Measurements from ENCODE around the gene RAB11FIP4.
"Not testable (repeated sequence)": the region's sequence is repeated elsewhere in the genome, so short reads cannot be mapped to it uniquely, and the experiment has no call there.

RAB11FIP4 gene

DNA sequence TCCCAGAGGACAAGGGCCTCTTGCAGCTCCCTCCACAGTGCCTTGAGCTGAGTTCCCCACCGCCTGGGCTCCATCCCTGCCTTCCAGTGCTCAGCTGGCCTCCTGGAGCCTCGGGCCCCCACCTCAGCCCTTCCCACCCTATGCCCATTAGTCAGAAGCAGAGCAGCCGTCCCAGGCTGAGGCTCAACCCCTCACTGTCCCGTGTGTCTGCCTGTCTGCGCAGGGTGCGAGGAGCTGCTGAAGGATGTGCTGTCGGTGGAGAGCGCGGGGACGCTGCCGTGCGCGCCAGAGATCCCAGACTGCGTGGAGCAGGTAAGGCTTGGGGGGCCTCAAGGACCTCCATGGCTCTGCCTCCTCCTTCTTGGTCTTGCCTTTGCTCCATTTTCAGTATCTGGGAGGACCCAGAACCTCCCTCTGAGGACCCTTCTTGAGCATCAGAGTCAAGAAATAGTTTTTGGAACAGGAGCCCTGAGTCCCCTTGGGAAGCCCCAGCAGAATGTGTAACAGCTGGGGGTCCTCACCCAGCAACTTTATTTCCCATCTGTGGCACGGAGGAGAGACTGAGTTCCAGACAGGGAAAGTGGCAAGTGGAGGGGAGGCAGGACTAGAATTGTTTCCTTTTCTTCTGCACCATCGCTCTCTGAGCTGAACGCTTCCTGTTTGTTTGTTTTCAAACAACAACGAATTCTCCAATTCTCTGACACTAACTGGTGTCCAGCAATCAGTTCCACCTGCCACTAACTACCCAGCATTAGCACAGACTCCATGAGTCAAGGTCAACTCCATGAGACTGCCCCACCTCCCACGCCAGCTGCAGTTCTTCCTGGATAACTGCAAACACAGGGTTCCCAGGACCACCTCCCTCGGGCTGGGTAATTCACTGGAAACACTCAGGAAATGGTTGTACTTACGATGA, 42.6 kb downstream of the RAB11FIP4 start:
- DNase-seq, result no peak

DNA sequence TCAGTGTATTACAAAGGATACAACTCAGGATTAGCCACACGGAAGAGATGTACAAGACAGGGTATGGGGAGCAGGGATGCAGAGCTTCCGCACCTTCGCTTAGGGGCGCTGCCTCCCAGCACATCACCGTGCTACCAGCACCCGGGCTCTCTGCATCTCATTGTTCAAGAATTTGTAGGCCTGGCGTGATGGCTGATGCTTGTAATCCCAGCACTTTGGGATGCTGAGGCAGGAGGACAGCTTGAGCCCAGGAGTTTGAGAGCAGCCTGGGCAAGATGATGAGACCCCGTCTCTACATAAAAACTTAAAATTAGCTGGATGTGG, 43.2 kb downstream of the RAB11FIP4 start:
- DNase-seq, result no peak

DNA sequence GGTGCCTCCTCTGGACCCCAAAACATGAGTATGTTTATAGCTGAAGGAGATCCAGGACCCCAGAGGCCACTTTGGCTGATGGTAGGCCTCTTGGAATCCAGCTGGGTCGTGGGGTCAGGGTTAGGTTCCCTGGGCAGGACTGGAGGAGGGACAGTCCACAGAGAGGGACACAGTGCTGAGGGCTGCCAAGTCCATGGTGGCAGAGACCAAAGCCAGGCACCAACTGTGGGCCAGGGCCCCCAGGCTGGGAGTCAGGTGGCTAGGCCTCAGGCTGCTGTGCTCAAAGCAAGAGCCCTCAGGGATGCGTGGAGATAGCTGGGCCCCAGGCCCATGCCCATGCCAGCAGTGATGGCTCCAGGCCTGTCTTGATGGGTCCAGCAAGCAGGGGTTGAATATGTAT, 44.1 kb downstream of the RAB11FIP4 start:
- DNase-seq, result no peak

DNA sequence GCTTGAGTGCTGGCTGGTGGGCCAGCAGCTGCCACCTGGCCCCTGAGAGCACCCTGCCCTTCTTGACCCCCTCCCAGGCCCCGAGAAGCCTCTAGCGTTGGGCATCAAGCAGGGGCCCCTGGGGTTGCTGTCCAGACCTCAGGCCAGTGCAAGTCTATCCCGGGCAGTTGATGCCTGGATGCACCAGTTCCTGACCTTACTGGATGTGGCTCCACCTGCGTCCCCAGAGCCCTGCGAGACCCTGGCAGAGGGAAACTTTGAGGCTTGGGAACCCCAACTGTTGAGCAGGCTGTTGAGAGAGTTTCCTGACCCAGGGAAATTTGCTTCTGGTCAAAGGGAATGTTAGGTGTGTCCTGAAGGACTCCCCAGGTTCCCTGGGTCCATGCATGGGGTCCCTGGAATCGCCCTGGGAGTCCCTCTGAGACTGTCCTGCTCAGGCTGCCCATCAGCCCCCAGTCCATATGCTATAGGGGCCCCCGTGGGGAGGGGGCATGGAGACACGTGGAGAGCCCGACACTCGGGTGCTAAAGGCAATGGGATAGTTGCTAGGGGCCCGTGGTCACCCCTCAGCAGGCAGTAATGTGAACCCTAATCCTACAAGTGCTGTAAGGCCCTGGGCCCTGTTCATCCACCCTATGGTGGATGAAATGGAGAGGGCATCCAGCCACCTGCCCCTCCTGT, 46.4 kb downstream of the RAB11FIP4 start:
- DNase-seq, result no peak

DNA sequence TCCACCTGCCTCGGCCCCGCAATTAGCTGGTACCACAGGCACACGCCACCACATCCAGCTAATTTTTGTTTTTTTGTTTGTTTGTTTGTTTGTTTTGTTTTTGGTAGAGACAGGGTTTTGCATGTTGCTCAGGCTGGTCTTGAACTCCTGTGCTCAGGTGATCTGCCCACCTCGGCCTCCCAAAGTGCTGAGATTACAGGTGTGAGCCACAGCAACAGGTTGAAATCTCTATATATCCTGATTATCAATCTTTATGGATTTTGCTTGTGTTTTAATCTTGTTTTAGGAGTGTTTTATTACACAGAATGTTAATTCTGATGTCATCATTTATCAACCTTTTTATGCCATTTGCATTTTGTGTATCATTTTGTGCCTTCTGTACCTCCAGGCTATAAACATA, 48.2 kb downstream of the RAB11FIP4 start:
- no peak for DNase-seq

DNA sequence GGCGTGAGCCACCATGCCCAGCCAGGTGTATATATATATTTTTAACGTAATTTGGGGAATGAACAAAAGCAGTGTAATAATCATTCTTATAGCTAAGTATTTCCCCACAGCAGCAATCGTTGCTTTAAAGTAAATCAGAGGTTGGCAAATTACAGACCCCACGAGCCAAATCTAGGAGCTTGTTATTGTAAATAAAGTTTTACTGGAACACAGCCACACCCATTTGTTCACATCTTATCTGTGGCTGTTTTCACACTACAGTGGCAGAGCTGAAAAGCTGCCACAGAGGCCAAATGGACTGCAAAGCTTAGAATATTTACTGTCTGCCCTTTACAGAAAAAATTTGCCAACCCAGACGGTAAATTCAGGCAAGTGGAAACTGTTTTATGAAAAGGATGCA, 50.8 kb downstream of the RAB11FIP4 start:
- DNase-seq, result no peak

DNA sequence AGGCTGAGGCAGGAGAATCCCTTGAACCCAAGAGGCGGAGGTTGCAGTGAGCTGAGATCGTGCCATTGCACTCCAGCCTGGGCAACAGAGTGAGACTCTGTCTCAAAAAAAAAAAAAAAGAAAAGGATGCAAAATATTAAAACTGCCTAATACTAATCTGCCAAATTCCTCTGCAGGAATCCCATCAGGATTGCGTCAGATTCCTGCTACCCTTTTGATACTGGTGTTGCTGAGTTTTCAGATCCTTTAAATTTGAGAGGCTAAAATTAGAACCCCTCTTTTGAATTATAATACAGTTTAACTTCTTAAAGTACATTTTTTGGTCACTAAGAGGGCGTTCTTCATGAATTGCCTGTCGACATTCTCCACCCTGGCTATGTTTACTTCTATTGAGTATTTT, 51.4 kb downstream of the RAB11FIP4 start:
- DNase-seq, result not testable (repeated sequence)

DNA sequence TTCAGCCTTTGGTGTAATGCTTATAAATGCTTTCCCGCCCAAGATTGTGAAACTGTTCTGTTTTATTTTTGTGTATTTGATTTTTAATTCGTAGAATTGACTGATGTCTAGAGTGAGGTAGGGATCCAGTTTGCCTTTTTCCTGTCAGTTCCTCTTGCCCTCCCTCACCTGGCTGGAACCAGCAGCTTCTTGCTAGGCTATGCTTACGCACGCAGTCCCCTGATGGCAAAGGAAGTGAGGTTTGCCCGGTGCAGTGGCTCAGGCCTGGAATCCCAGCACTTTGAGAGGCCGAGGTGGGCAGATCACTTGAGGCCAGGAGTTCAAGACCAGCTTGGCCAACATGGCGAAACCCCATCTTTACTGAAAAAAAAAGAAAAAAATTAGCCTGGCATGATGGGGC, 51.9 kb downstream of the RAB11FIP4 start:
- no peak for DNase-seq

DNA sequence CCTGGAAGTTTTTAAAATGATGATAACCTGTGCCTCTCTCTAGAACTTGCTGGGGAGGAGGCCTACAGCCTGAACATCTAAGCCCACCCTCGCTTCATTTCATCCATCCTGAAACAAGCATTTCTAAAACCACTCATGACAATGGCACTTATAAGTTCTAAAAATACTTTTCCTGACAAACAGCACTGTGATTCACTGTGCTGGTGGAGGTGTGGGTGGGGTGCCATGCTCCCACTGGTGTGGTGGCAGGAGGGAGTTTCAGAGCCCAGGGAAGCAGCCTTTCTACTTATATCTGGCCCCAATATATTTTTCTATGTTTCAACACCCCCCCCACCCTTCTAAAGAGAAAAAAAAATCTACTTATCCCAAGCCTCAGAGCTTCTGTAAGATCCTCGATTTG, 52.6 kb downstream of the RAB11FIP4 start:
- DNase-seq, result no peak

DNA sequence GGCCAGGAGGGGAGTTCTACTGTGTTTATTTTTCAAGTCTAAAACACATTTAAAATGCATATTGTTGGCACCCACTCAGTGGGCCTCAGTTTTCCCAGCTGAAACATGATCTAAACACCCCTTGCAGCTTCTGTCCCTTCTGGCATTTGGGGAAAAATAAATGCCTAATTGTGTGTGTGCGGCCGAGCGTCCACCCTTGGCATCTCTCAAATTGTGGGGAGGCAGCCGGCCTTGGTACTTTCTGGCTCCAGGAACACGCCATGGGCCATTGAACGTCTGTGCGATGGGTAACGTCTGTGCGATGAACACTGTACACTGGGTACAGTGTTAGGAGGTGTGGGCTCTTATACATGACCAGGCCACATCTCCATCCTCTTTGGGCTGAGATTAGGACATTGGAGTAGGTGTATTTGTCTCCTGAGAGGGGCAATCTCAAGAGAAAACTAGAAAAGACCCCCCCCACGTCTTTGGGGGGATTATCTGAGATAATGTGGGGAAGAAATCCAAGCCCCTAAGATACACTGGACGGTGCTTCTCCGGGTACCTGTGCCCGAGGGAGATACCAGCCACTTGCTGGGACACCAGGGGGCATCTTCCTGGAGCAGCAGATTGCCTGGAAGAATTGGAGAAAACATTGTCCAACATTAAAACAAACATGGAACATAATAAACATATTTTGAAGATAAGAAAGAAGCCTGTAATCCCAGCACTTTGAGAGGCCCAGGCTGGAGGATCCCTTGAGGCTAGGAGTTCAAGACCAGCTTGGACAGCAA, 54.9 kb downstream of the RAB11FIP4 start:
- no peak for DNase-seq

DNA sequence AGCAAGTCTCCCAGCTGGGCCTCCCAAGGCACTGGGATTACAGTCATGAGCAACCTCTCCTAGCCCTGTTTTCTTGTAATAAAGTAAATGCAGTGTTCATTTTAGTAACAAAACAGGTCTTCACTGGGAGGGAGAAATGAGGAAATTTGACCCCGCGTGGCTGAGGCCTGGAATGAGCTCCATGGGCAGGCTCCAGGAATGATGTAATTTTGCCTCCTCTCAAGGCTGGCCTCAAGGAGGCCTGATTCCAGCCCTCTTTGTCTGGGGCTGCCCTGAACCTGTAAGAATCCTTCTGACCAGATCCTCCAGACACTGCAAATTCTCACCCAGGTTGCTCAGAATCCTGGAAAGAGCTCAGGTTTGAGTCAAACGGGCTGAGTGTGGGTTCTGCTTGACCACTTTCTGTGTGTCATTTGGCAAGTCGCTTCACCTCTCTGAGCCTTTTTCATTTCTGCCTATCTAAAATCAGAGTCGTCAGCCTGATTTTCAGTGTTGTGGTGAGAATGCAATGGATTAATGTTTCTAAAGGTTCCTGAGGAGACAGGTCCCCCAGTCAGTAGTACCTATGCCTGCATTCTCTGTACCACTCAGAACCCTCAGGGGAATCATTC, 57.1 kb downstream of the RAB11FIP4 start:
- DNase-seq, result no peak

DNA sequence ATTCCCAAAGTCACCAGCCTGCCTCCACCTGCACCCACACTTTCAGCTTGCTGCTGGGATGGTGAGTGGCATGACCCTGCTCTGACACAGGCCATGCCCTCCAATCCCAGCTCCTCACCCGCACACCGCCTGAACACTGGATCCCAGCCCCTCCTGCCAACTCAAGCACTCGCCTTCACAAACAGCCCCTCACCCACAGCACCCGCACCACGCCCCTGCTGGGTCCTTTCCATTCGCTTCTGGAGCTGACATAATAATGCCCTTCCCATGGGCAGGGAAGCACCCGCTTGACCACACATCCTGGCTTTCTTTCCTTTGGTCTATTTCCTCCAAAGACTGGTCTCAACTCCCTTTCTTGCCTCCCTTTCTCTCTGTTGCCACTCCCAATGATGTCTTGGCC, 57.6 kb downstream of the RAB11FIP4 start:
- no peak for DNase-seq

DNA sequence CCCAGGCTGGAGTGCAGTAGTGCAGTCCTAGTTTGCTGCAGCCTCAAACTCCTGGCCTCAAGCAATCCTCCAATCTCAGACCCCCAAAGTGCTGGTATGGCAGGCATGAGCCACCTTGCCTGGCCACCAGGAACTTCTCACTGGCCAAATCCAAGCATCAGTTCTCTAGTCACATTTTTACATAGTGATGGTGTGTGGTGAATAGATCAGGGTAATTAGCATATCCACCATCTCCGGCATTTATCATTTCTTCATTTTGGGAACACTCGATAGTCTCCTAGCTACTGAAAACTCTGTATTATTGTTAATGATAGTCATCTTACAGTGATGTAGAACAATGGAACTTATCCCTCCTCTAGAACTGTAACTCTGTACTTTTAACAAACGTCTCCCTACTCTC, 58.3 kb downstream of the RAB11FIP4 start:
- no peak for DNase-seq

DNA sequence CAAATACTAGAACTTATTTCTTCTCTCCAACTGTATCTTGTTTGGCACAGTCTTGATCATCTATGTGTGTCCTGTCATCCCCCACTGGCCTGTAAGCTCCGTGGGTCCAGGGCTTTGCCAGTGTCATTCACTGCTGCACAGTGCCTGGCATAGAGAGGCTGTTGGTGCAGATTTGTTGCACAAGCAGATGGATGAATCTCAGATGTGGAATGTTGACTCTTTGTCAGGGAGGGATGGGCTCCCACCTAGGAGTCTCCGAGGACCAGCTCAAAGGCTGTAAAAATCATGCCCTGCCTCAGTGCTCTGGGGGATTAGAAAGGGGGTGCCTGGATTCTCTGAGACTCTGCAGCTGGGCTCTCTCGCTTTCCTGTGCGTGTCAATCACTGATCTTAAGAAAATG, 60.6 kb downstream of the RAB11FIP4 start:
- no peak for DNase-seq

DNA sequence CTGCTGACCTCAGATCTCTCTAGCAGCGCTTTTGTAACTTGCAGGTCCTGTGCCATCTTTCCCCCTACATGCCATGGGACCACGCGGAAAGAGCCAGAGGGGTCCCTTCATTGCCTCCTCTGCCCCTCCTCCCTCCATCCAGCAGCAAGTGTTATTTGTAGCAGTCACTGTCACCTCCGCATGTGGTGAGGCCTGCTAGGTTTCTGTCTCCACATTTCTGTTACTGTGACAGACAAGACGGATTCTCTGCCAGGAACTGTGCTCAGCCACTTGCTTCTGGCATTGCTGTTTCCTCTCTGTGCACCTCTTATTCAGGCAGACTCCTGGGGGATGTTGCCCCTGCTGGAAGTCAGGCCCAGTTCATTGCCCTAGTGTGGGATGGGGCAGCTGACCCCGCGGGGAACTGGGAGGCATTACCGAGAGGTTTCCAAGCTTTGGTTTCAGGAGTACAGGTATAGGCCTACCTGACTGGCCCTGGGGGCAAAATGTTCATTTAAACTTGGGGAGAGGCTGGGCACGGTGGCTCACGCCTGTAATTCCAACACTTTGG, 61.2 kb downstream of the RAB11FIP4 start:
- no peak for DNase-seq

DNA sequence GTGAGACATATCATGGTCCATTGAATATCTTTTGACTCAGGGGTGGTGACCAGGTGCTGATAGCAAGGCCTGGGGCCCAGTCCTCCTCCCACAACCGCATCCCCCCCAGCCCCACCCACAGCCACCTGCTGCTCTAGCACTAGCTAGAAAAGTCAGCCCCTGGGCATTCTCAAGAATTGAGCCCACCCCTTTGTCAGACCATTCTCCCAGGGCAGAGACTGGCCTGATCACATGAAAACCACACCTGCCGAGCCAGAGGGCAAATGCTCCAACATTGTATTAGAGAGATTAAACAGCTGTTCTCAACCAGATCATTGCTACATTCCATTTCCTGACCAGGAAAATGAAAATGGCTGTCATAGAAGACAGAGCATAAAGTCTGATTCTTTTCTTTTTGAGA, 62.4 kb downstream of the RAB11FIP4 start:
- DNase-seq, result no peak

DNA sequence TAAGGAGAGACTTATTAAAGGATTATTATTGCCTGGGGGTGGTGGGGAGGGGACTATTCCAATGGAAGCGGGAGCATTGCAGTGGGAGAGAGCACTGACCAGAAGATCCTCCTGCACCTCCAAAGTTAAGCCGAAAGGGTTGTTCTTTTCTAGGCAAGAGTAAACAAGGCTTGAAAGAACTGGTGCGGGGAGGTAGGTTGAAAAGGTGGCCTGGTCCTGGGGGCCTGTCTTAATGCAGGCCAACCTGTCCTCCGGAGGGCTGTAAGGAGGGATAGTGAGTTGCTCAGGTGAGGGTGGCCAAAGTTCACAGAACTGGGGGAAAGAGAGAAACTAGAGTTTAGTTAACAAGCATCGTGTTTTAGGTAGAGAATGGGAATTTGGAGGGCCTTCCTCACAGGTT, 65.3 kb downstream of the RAB11FIP4 start:
- no peak for DNase-seq

DNA sequence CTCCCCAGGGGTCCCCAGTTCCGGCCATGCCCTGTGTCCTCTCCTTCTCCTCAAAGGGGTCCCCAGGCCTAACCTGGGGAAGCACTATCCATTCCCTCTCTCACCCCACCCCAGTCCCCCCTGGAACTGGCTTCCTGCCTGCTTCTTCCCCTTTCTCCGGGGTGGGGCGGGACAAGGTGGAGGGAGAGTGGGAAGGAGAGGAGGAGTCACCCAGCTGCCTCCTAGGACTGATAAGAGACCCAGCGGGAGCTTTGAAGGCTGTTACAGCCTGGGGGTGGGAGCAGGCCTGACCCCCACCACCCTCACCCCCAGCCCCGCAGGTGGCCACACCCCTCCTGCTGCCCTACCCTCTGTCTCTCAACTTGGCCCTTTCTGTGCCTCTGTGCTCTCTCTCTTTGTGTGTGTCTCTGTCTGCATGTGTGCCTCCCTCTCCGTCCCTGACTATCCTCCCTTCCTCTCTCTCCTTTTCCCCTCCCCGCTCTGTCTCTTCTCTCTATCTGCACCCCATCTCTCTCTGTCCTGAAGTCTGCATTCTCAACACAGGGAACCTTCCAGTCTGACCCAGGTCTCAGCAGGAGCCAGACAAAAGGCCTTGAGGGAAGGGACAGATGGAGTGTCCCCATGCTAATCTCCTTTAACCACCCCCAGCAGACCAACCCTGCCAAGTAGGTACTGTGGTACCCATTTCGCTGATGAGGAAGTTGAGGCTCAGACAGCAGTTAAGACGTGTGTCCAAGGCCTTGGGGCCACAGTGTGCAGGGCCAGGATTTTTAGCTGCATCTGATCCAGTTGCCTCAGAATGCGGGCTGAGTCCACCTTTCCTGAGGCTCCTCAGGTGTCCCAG, 66.1 kb downstream of the RAB11FIP4 start:
- no peak for DNase-seq

DNA sequence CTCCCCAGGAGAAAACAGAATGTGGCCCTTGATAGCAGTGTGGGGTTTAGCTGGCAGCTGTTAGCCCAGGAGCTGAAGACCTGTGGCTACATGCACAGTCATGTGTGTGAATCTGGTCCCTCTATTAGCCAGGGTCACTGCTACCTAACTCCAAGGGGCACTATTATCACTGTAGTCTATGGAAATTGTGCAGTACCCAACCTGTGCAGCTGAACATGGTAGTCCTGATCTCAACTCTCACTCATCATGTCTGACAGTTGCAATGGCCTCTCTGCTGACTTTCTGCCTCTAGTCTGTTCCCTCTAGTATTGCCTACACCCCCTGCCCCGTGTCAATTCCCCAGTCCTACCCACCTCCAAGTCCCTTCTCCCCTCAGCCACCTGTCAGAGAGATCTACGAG, 67.4 kb downstream of the RAB11FIP4 start:
- no peak for DNase-seq

DNA sequence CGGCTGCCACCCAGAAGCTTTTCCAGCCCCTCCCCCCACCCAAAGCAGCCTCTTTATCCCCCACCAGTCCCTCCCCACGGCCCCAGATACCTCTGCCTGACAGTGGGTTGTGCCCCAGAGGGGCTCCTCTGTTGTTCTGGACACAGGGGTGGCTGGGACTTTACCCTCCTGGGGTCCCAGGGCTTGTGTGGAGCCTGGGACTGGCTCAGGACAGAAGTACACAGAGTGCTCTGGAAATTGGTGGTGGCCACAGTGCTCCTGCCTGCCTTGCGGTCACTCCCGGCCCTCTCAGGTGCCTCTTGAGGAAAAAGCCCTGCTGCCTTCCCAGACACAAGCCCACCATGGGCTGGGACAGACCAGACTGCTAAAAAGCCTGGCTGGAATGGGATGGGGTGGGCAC, 68.2 kb downstream of the RAB11FIP4 start:
- no peak for DNase-seq

DNA sequence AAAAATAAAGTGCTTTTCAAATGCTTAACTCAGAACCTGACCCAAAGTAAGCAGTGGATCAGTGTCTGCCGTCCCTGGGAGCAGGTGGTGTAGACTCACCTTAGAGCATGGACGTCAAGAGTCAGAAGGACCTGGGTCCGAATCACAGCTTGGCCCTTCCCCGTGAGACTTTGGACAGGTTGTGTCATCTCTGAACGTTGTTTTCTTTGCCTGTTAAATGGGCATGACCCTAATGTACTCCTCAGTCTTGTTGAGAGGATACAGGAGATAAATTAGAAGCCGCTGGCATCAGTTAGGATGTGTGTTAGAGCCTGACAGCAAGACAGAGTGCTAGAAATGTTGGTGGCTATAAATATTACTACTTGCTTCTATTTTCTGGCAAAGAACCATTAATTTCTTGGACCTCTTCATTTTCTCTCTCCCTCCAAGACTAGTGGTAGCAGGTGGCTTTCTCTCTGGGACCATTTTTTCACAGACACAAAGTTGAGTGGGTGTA, 68.8 kb downstream of the RAB11FIP4 start:
- no peak for DNase-seq

Measured in CD4-positive, alpha-beta T cell treated with Interleukin-6 for 4 hours (primary cell).